ENCODE measurements around the gene MCRS1. TPM values are rescaled to one million over a fixed set of nuclear protein-coding genes. Genes with fewer than 3 reads are reported as not detected.

MCRS1 gene
- total RNA-seq, 1 experiment from 2014 or later: 66.9 TPM

Other genes with a start within 250 kb of the MCRS1 start
- gene TROAP, start 244.9 kb downstream of the MCRS1 start, total RNA-seq (2021): 79.4 and 79.9 TPM in 2 replicates
- gene C1QL4, start 231.0 kb downstream of the MCRS1 start, total RNA-seq (2021): 0.18 and 0.22 TPM in 2 replicates
- 3.7 and 4.7 TPM in 2 replicates for gene DNAJC22, start 221.3 kb downstream of the MCRS1 start, total RNA-seq (2021)
- 65.1 and 84.3 TPM in 2 replicates for gene SPATS2, start 200.7 kb downstream of the MCRS1 start, total RNA-seq (2021)
- gene KCNH3, start 29.1 kb downstream of the MCRS1 start, total RNA-seq (2021): not detected in 2 replicates
- 1.3 and 1.7 TPM in 2 replicates for gene FAM186B, start 37.5 kb upstream of the MCRS1 start, total RNA-seq (2021)
- gene PRPF40B, start 55.4 kb upstream of the MCRS1 start, total RNA-seq (2021): 27.5 and 28.9 TPM in 2 replicates
- 5.6 and 6.5 TPM in 2 replicates for gene FMNL3, start 139.3 kb upstream of the MCRS1 start, total RNA-seq (2021)
- 685 and 690 TPM in 2 replicates for gene TMBIM6, start 173.4 kb upstream of the MCRS1 start, total RNA-seq (2021)

All from PC-9 (cell line).